ENCODE results near the gene CELF4. TPM values are rescaled to one million over a fixed set of nuclear protein-coding genes. Genes with fewer than 3 reads are reported as not detected.

CELF4 gene
- total RNA-seq, 4 donors from 2014 or later = 0.16 to 0.59 TPM; not detected in 2

- no peak for DNase-seq (ENCODE audit: low spot score in 2 of 2)
- TF ChIP-seq POLR2A (IDR thresholded peaks at IDR 0.05) = no peak
- no peak for TF ChIP-seq CTCF (IDR thresholded peaks at IDR 0.05)
- no peak overlapping the region for H3K4me3 ChIP-seq (ENCODE audit: low read depth, poor library complexity, severe bottlenecking)
- intact Hi-C loops (cut with DNase I; ENCODE audit: low total_unique reads) = no loop called here
- WGBS, 2 donors = 49 to 51% methylated on average over 8 of the region's 8 CpGs
These were observed 155.7 kb downstream of the CELF4 start for GRCh38 chr18:37409878-37410277.

GRCh38 chr18:37408676-37409265 lies 156.8 kb downstream of the CELF4 start:
- TF ChIP-seq CTCF (IDR thresholded peaks at IDR 0.05) (no peak), POLR2A (IDR thresholded peaks at IDR 0.05) (no peak)
- intact Hi-C loops (cut with DNase I; ENCODE audit: low total_unique reads) = no loop called here
- DNase-seq (ENCODE audit: low spot score in 2 of 2) = no peak
- H3K4me3 ChIP-seq (ENCODE audit: low read depth, poor library complexity, severe bottlenecking) = no peak overlapping the region
- WGBS, 2 donors = 84 to 96% methylated on average over 12 of the region's 12 CpGs

- TF ChIP-seq CTCF (IDR thresholded peaks at IDR 0.05) = no peak
- no peak for TF ChIP-seq POLR2A (IDR thresholded peaks at IDR 0.05)
- no peak for DNase-seq (ENCODE audit: low spot score in 2 of 2)
These were observed 158.0 kb downstream of the CELF4 start for GRCh38 chr18:37407571-37407970.

GRCh38 chr18:37405772-37406171 lies 159.8 kb downstream of the CELF4 start:
- intact Hi-C loops (cut with DNase I; ENCODE audit: low total_unique reads) = no loop called here
- WGBS, 2 donors = 72 to 78% methylated on average over 6 of the region's 6 CpGs

More at GRCh38 chr18:37407571-37407970, 158.0 kb downstream of the CELF4 start:
- intact Hi-C loops (cut with DNase I; ENCODE audit: low total_unique reads) = no loop called here
- H3K4me3 ChIP-seq (ENCODE audit: low read depth, poor library complexity, severe bottlenecking) = no peak overlapping the region
- WGBS, 2 donors = 60 to 61% methylated on average over 4 of the region's 4 CpGs

GRCh38 chr18:37405229-37405628 lies 160.4 kb downstream of the CELF4 start:
- WGBS, 2 donors = 73 to 79% methylated on average over 4 of the region's 4 CpGs
- DNase-seq (ENCODE audit: low spot score in 2 of 2) = no peak
- no peak overlapping the region for H3K4me3 ChIP-seq (ENCODE audit: low read depth, poor library complexity, severe bottlenecking)
- TF ChIP-seq POLR2A (IDR thresholded peaks at IDR 0.05) (no peak), CTCF (IDR thresholded peaks at IDR 0.05) (no peak)
- intact Hi-C loops (cut with DNase I; ENCODE audit: low total_unique reads) = no loop called here

More at GRCh38 chr18:37405772-37406171, 159.8 kb downstream of the CELF4 start:
- no peak overlapping the region for H3K4me3 ChIP-seq (ENCODE audit: low read depth, poor library complexity, severe bottlenecking)
- TF ChIP-seq POLR2A (IDR thresholded peaks at IDR 0.05) (no peak), CTCF (IDR thresholded peaks at IDR 0.05) (no peak)
- DNase-seq (ENCODE audit: low spot score in 2 of 2) = no peak

- H3K4me3 ChIP-seq (ENCODE audit: low read depth, poor library complexity, severe bottlenecking) = no peak overlapping the region
- intact Hi-C loops (cut with DNase I; ENCODE audit: low total_unique reads) = no loop called here
- DNase-seq (ENCODE audit: low spot score in 2 of 2) = no peak
- WGBS, 2 donors = 72 to 77% methylated on average over 3 of the region's 3 CpGs
- TF ChIP-seq CTCF (IDR thresholded peaks at IDR 0.05) (no peak), POLR2A (IDR thresholded peaks at IDR 0.05) (no peak)
These were observed 161.8 kb downstream of the CELF4 start for GRCh38 chr18:37403788-37404187.

All from lower leg skin (tissue), 4 donors.